Muscle layer of colon (tissue), 2 donors: ENCODE measurements around the gene CCDC15.

ENCODE experiments used
- H3K27ac ChIP-seq: one replicate; pipeline ENCODE4 v1.7.0; 2013; ENCODE audit warnings: low read depth, mild to moderate bottlenecking, low read length, moderate library complexity
- H3K27me3 ChIP-seq, 2 donors: one replicate each; pipeline ENCODE4 v1.7.0; 2013; ENCODE audit warnings: low read length in 2 of 2, mild to moderate bottlenecking in 2 of 2; ENCODE audit not compliant: insufficient read depth in 2 of 2, control insufficient read depth in 1 of 2
- H3K36me3 ChIP-seq: one replicate; pipeline ENCODE4 v1.7.0; 2013; ENCODE audit warnings: mild to moderate bottlenecking, low read length; ENCODE audit not compliant: insufficient read depth
- H3K4me1 ChIP-seq: one replicate; pipeline ENCODE4 v1.7.0; 2013; ENCODE audit warnings: mild to moderate bottlenecking, low read length; ENCODE audit not compliant: insufficient read depth
- H3K4me3 ChIP-seq, 2 donors: one replicate each; pipeline ENCODE4 v1.7.0; 2013; ENCODE audit warnings: low read length in 2 of 2, low read depth in 1 of 2, mild to moderate bottlenecking in 1 of 2, moderate library complexity in 1 of 2
- H3K9ac ChIP-seq: one replicate; pipeline ENCODE4 v1.7.0; 2013; ENCODE audit warnings: low read length
- H3K9me3 ChIP-seq: one replicate; pipeline ENCODE4 v1.7.0; 2013; ENCODE audit warnings: mild to moderate bottlenecking, low read length
- donor health status: abdominal sarcoma.
- donor health status: Adenocarcinoma of cecum.

The CCDC15 gene

GRCh38 chr11:124928942-124929665 lies 24.9 kb upstream of the CCDC15 start:
- Histone ChIP-seq H3K27ac (no peak overlapping the region), H3K9ac (no peak overlapping the region), H3K27me3 (no peaks in the 10 kb centered on the region), H3K4me1 (no peaks in the 10 kb centered on the region), H3K4me3 (no peak overlapping the region), H3K36me3 (no peaks in the 10 kb centered on the region), H3K9me3 (no peaks in the 10 kb centered on the region)

- Histone ChIP-seq H3K27ac (no peak overlapping the region), H3K36me3 (no peaks in the 10 kb centered on the region), H3K27me3 (no peaks in the 10 kb centered on the region), H3K9ac (no peak overlapping the region), H3K4me1 (no peaks in the 10 kb centered on the region), H3K4me3 (no peak overlapping the region), H3K9me3 (no peaks in the 10 kb centered on the region)
Observed at GRCh38 chr11:124930799-124931198, 23.2 kb upstream of the CCDC15 start.

- Histone ChIP-seq H3K36me3 (no peaks in the 10 kb centered on the region), H3K9ac (no peak overlapping the region), H3K27ac (no peak overlapping the region), H3K9me3 (no peaks in the 10 kb centered on the region), H3K4me1 (no peaks in the 10 kb centered on the region), H3K4me3 (no peak overlapping the region), H3K27me3 (no peaks in the 10 kb centered on the region)
Observed at GRCh38 chr11:124934862-124935547, 19.0 kb upstream of the CCDC15 start.

GRCh38 chr11:124935548-124936514 lies 18.2 kb upstream of the CCDC15 start, which contains the start of gene HEPACAM:
Gene HEPACAM (minus strand): TSS chr11:124936047. CDS start chr11:124936006, 41 bp downstream.
- Histone ChIP-seq H3K9me3 (no peaks in the 10 kb centered on the region), H3K27ac (no peak within 1 kb of the TSS), H3K36me3 (no peaks in the 10 kb centered on the region), H3K4me3 (no peak within 1 kb of the TSS), H3K27me3 (no peaks in the 10 kb centered on the region), H3K9ac (no peak within 1 kb of the TSS), H3K4me1 (no peaks in the 10 kb centered on the region)

GRCh38 chr11:124937336-124937935 lies 16.6 kb upstream of the CCDC15 start:
- H3K9ac ChIP-seq = no peak overlapping the region
- no peak overlapping the region for H3K4me3 ChIP-seq
- H3K36me3 ChIP-seq = no peaks in the 10 kb centered on the region
- no peaks in the 10 kb centered on the region for H3K27me3 ChIP-seq
- no peaks in the 10 kb centered on the region for H3K4me1 ChIP-seq
- H3K27ac ChIP-seq = no peak overlapping the region
- H3K9me3 ChIP-seq = no peaks in the 10 kb centered on the region

GRCh38 chr11:124938206-124938765 lies 15.7 kb upstream of the CCDC15 start:
- Histone ChIP-seq H3K27me3 (no peaks in the 10 kb centered on the region), H3K9ac (no peak overlapping the region), H3K9me3 (no peaks in the 10 kb centered on the region), H3K4me3 (no peak overlapping the region), H3K36me3 (no peaks in the 10 kb centered on the region), H3K27ac (no peak overlapping the region), H3K4me1 (no peaks in the 10 kb centered on the region)

- Histone ChIP-seq H3K9ac (no peak overlapping the region), H3K27ac (no peak overlapping the region), H3K4me3 (no peak overlapping the region)
Observed at GRCh38 chr11:124938970-124939369, 15.0 kb upstream of the CCDC15 start.

GRCh38 chr11:124941703-124942102 lies 12.3 kb upstream of the CCDC15 start:
- H3K9ac ChIP-seq = no peak overlapping the region

More at GRCh38 chr11:124938970-124939369, 15.0 kb upstream of the CCDC15 start:
- H3K27me3 ChIP-seq = no peaks in the 10 kb centered on the region
- H3K9me3 ChIP-seq = no peaks in the 10 kb centered on the region
- H3K36me3 ChIP-seq = no peaks in the 10 kb centered on the region
- no peaks in the 10 kb centered on the region for H3K4me1 ChIP-seq

GRCh38 chr11:124942466-124943253 lies 11.3 kb upstream of the CCDC15 start:
- Histone ChIP-seq H3K4me3 (no peak overlapping the region), H3K27ac (no peak overlapping the region), H3K9ac (no peak overlapping the region), H3K27me3 (no peaks in the 10 kb centered on the region), H3K36me3 (no peaks in the 10 kb centered on the region), H3K4me1 (no peaks in the 10 kb centered on the region), H3K9me3 (no peaks in the 10 kb centered on the region)

More at GRCh38 chr11:124941703-124942102, 12.3 kb upstream of the CCDC15 start:
- H3K36me3 ChIP-seq = no peaks in the 10 kb centered on the region
- no peak overlapping the region for H3K27ac ChIP-seq
- no peak overlapping the region for H3K4me3 ChIP-seq
- H3K27me3 ChIP-seq = no peaks in the 10 kb centered on the region
- no peaks in the 10 kb centered on the region for H3K9me3 ChIP-seq
- no peaks in the 10 kb centered on the region for H3K4me1 ChIP-seq

GRCh38 chr11:124943254-124943616 lies 10.8 kb upstream of the CCDC15 start:
- H3K27me3 ChIP-seq = no peaks in the 10 kb centered on the region
- H3K4me1 ChIP-seq = no peaks in the 10 kb centered on the region
- H3K27ac ChIP-seq = no peak overlapping the region
- H3K9ac ChIP-seq = no peak overlapping the region
- no peaks in the 10 kb centered on the region for H3K9me3 ChIP-seq
- H3K4me3 ChIP-seq = no peak overlapping the region
- no peaks in the 10 kb centered on the region for H3K36me3 ChIP-seq
